ENCODE data around the gene TCF3.

The TCF3 gene

DNA sequence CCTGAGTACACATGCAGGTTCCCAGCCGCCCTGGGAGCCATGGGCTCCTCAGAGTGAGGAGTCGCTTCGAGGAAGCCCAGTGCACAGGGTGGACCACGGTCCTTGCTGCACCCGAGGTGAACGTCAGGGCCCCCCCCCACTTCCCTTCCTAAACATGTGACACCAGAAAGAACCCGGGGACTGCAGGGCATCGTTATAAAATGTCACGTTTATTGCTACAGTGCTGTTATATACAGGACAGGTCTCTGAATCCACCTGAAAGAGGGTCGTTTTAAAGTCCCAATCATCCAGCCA, 43.4 kb downstream of the TCF3 start:
- peak; percentile 39 for DNase-seq

DNA sequence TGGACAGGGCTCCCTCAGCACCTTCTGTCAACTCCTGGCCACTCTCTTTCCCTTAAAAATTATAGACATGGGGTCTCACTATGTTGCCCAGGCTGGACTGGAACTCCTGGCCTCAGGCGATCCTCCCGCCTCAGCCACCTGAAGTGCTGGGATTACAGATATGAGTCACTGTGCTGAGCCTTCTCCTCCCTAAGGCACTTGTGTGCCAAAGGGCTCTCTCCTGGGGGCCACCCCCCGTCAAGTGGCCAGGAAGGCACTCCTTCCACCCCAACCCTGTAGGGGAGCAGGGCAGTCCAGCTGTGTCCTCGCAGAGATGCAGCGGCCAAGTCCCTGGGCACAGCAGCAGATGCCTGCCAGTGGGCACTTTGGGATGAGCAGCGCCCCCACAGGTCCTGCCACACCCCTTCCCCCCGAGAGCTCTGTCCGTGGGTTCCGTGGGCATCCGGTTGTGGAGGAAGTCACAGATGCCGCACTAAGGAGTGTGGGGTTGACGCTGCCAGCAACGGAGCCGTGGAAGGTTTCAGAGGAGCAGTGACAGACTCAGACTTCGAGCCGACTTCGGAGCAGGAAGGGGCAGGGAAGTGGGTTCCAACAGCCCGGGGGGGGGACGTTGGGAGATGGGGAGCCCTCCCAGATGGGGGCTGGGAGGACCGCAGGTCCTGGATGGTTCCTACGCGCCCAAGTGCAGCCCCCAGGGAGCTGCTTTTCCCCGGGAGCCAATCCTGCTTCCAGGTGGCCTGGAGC, 43.9 kb downstream of the TCF3 start:
- peak; percentile 43 for DNase-seq

DNA sequence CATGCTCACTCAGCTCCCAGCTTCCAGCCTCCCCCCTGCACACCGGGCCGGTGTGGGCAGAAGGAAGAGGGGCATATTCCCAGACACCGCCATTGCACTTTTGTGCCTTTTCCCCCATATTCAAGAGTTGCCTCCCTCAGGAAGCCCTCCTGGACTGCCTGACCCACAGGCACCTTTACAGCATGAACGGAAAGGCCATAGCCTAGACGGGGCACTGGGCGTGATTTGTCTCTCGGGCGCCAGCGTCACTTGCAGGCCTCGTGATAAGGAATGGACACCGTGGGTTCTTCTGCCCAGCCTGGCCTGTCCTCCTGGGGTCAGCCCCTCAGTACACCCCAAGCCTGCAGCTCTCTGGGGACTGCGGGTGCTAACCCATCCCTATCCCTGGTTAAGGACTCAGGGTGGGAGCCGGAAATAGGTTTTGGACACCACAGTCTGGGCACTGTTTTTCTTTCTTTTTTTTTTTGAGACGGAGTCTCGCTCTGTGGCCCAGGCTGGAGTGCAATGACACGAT, 46.2 kb downstream of the TCF3 start:
- DNase-seq, result no peak

DNA sequence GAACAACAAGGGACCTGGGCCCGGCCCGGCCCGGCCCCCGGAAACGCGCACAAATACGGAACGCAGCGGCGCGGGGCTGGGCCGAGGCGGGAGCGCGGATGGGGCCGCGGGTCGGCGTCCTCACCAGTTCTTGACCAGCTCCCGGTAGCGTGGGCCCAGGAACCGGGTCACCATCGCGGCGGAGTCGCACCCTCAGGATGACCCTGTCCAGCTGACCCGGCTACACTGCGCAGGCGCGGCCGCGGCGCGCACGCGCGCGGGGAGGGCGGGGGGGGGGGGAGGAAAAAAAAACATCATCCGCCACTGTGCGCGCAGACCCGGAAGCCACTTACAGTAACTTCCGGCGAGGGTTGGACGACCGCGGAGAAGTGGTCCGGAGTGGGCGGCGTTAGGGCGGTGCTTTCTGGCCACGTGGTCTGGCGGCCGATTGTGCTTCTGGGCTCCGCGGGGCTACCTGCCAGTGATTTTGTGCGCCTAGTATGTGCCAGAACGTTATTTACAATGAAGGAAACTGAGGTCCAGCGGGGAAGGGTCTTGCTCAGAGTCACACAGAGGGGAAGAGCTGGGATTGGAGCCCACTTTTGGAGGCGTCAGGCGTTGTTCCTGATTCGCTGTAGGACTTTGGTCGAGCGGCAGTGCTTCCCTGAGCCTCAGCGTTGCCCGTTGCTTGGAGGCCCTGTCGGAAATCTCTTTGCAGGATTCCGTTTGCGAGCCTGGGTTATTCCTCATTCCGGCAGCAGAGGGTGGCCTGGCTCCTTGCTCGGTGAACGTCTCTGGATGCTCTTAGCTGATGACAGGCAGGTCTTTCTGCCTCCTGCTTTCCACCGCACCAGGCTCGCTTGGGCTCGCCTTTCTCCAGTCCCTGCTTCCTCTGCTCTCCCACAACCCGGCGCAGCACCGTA, 46.9 kb downstream of the TCF3 start, which contains the start of gene UQCR11:
Gene UQCR11, minus strand, starts transcription at position 227 of the 902 bp plus-strand sequence. Its CDS starts 53 bp downstream, at position 174.
- DNase-seq, result peak; percentile 96

DNA sequence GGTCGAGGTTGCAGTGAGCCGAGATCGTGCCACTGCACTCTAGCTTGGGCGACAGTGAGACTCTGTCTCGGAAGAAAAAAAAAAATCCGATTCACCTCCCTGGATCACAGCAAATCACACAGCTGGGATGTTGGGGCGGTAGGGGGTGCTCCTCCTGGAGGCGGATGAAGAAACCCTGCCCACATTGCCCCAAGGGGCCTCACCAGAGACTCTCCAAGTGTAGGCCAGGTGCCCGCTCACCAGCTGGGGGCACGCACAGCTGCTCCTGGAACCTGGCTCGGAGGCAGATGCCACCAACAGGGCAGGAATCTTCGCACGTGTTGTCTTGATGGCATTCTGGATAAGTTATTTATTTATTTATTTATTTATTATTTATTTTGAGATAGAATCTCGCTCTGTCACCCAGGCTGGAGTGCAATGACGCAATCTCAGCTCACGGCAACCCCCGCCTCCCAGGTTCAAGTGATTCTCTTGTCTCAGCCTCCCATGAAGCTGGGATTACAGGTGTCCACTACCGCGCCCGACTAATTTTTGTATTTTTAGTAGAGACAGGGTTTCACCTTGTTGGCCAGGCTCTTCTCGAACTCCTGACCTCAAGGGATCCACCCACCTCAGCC, 50.2 kb downstream of the TCF3 start:
- DNase-seq, result no peak

DNA sequence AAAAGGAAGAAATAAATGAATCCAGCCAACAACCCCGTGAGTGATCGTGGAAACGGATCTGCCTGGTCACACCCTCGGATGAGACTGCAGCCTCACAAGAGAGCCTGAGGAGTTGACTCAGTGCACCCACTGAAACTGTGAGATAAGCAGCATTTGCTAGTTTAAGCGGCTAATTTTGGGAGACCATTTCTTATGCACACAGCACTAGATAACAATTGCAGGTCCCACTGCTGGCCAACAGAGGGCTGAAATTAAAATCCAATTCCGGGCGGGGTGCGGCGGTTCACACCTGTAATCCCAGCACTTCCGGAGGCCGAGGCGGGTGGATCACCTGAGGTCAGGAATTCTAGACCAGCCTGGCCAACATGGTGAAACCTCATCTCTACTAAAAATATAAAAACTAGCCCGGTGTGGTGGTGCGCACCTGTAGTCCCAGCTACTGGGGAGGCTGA, 50.8 kb downstream of the TCF3 start:
- no peak for DNase-seq

DNA sequence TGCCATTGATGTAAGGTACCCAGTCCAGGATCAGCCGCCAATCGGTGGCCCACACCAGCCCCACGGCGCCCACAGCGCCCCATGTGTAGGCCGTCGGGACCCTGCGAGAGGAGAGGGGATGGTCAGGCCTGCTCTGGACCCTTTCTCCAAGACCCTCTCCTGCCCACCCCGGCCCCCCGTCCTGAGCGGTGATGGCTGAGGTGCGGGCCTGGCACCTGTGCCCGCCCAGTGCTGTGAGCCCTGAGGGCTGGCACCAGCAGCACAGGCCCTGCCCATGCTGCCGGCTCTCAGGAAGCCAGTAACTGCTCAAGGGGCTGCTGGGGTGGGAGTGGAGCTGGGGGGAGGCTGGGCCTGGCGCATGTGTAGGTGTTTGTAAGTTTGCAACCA, 53.0 kb downstream of the TCF3 start:
- DNase-seq, result no peak

DNA sequence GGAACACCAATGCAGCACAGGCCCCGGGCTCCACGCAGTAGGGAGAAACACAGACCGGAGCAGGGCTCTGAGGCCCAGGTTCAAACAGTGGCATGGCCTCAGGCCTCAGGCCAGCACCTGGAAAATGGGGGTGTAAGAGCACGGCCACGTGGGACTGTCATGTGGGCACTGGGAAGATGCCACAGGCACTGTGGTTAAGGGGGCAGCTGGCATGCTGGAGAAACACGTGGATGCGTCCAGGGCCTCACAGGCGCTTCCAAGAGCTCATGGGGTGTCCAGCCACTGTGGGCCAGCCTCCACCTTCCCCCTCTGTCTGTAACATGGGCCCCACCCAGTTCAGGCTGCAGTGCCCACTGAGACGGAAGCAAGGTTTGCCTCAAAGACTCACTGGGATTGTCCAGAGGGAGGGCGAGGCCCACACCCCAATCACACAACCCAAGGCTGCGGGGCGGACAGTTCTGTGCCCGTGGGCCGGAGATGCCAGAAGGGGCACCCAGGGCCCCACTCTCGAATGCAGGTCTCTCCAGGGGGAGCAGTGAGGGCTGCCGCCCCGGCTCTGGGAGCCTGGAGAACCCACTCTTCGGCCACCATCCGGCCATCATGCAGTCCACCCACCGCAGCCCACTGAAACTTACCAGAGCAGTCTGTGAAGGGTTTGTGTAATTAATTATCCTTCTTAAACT, 53.5 kb downstream of the TCF3 start:
- no peak for DNase-seq

DNA sequence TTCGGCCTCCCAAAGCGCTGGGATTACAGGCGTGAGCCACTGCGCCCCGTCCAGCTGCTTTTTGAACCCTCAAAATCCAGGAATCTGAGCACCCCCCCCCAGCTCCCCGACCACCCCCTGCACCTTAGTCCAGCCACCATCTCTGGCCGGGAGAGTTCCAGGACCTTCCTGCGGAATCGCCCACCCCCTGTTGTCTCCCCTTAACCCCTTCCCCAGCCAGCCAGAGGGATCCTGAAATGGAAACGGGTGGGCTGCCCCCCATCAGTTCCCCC, 59.0 kb downstream of the TCF3 start:
- no peak for DNase-seq

DNA sequence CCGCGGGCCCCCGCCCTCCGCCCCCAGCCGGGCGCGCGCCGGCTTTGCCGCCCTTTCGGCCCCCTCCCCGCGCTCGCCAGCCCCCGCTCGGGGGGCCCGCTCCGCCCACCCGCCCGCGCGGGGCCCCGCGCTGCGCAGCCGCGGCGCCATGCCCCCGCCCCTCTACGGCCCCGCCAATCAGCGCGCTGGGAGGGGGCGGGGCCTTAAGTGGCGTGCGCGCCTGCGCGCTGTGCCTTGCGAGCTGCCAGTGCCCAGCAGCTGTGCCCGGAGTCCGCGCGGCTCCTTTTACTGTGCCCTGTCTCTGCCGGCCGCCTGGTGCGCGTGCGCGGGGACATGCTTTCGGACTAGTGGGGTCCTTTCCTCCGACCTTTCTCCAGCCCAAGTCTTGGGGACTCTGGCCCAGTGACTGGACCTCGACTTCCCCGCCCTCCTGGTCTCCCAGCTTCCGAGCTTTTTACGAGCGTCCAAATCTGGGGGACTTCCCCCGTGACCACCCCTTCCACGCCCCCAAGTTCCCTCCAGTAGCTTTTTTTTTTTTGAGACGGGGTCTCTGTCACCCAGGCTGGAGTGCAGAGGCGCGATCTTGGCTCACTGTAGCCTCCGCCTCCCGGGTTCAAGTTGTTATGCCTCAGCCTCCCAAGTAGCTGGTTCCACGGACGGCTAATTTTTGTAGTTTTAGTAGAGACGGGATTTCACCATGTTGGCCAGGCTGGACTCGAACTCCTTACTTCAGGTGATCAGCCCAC, 59.5 kb downstream of the TCF3 start, which contains the start of gene MBD3:
Gene MBD3, minus strand, starts transcription at position 111 of the 746 bp plus-strand sequence. CDS start 234 bp downstream, outside the sequence.
- peak; percentile 88 for DNase-seq

DNA sequence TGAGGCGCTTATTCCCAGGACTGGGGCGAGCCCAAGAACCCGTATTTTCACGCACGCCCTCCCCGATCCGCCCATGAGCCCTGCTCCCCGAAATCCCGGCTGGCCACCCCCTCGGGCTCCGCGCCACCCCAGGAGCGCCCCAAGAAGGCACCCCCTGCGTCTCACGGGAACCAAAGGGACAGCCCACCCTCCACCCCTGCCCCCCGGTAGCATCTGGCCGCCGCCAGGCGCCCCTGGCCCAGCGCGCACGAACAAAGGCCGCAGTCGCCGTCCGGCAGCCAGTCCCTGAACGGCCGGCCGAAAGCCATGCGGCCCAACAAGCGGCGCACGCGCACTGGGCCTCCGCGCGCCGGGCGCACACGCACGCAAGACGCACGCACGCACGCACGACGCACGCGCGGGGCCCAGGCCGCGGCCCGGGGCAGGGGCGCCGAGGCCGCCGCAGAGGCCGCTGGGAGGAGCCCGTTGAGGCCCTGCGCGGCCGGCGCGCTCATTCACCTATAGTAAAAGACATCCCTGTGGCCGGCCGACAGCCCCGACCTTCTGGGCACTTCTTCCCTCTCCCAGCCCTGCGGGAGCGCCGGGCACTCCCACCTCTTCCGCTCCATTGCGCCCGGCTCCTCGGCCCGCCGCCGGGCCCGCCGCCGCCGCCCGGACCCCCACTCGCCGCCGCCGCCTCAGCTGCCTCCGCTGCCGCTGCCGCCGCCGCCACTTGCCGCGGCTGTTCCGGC, 60.2 kb downstream of the TCF3 start:
- peak; percentile 86 for DNase-seq

DNA sequence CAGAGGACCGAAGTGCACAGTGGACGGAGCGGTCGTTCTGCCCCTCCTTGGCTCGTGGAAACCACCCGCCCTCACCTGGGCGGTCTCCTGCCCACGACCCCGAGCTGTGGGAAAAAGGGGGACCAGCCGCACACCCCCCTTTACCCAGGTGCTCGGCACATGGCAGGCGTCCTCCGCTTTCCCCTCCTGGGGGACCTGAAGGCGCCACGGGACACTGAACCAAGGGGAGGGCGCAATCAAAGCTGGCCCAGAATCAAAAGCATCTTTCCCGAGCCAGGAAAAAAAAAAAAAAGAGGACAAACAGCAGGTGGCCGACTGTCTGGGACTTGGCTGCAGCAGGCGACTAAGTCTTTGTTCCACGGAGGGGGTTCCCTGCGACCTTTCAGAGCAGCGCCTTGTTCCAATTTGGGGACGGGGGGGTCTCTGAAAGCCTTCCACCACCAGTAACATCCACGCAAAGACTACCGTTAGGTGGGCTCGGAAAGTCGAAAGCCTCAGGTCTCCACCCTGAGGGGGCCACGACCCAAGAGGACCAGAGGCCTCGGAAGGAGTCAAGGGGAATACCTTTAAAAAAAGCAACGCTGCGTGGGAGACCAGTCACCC, 60.9 kb downstream of the TCF3 start:
- no peak for DNase-seq

DNA sequence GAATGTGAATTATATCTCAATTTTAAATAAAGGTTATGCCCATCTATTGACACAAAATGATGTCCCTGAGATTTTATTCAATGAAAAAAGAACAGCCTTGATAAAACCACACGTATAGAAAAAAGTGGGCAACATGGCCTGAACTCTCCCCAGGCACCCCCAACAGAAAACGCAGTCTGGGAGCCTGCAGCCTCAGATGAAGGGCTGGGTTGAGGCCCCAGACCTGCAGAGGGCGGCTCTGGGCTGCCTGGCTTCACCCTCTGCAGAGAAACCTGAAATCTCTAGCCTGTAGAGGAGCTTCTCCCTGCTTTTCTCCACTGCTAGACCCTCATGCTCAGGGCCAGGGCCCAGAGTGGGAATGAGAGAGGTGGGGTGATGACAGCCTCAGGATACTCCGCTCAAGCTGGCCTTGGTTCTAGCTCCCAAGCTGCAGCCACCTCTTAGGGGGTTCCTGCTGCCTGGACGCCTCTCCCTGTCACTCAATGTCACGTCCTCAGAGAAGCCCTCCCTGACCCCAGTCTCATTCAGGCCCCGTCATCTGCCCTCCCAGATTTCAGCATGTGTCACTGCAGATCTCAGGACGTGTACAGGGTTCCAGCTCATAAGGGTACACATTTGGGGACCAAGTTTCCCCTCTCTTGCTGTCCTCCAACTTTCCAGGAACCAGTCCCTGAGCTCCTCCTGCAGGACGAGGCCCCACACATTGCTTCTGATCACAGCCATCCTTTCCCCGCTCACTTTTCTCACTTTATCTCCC, 61.6 kb downstream of the TCF3 start:
- DNase-seq, result peak; percentile 58

DNA sequence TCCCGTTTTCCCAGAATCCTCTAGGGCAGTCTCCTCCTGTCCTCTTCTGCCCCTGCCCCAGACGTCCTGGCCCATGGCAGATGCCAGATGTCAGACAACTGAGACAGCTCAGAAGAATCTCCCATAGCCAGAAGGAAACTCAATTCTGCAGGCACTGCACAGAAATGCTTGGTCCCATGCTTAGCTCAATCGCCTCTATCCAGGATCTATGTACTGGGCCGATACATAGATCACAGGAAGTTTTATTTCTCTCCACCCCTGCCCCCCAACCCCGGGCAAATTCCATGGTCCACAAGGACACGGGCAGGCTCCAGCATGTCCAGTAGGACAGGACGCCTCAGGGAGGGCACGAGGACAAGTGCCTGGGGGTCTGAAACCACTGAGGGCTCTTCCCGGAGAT, 64.5 kb downstream of the TCF3 start:
- no peak for DNase-seq

DNA sequence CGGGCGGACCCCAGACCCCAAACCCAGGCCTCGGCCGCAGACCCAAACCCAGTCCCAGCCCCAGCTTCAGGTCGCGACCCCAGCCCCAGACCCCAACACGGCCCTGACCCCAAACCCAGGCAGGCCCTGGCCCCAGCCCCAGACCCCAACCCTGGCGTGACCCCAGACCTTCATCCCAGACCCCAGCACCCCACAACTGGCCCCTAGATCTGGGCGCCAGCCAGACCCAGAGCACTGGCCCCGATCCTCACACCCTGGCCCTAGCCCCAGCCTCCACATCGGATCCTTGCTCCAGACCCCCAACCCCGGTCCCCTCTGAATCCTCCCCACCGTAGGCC, 67.2 kb downstream of the TCF3 start:
- no peak for DNase-seq

DNA sequence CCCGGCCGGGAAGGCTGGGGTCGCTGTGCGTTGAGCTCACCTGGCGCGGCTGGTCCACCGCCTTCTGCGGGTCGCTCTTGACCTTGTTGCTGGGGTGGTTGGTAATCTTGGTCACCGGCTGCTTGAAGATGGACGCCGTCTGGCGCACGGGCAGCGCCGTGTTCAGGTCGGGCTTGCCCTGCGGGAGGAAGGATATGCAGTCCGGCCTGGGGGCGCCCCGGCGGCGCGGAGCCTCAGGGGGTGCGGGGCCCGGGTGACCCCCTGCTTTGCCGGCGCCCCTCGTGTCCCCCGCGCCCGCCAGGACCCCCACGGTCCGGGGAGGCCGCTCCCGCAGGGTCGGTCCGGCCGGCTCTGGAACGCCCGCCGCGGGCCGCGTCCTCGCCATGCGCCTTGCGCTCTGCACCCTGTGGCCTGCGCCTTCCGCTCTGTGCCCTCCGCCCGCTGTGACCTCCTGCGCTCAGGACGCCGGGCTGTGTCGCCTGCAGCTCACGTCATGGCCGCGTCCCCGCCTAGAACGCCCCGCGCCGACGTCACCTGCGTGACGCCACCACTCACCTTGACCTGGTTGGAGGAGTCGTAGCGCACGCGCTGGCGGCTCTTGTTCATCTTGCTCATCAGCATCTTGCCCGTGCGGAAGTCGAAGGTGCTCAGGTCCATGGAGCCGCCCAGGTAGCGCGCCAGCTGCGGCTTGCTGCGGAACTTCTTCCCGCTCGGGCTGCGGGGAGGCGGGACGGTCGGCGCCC, 67.7 kb downstream of the TCF3 start:
- DNase-seq, result no peak

DNA sequence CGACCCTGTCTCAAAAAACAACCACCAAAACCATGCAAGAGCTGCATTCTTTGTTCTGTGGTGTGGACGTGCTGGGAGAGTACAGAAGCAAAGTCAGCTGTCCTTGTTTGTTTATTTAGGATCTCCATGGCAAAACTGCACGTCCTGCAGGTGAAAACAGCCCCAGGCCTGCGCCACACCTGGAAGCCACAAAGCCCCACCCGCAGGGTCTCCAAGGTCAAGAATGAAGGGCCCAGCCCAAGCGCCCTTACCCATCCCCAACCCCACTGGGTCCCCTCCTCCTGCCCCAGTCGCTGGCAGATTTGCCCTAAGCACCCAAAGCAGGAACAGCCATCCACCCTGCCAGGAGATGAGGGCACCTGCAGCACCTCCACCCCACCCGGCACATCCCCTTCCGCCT, 70.2 kb downstream of the TCF3 start:
- no peak for DNase-seq

DNA sequence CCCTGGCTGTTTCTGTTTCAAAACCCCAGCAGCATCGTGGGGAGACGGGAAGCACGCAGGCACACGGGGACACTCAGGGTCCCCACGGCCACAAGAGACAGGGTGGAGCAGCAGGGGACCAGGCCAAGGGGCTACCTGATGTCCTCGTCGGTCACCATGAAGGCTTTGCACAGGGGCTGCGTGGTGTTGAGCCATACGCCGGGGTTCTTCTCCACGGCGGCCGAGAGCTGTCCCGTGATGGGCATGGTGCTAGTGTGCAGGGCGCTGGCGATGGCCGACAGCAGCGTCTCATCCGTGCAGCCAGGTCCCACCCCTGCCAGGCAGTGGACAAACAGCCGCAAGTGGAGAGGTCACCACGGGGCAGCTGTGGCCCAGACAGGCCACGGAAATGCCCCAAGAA, 71.5 kb downstream of the TCF3 start:
- no peak for DNase-seq

DNA sequence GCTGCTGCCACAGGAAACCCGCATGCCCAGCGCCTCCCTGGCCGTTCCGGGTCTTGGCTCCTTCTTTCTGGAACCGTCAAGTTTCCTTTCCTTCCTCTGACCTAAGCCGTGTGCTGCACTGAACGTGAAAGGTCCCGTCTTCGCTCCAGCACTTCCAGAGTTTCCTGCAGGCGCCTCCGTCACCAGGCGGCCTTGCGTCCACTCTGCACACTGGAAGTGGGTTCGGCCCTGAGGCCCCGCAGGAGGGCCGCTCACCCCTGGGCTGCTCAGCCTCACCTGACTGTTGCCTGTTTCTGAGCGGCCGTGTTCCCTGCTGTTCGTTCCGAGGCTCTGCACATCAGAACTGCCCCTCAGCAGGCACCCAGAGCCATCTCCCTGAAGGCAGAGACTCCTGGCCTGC, 72.0 kb downstream of the TCF3 start:
- no peak for DNase-seq

DNA sequence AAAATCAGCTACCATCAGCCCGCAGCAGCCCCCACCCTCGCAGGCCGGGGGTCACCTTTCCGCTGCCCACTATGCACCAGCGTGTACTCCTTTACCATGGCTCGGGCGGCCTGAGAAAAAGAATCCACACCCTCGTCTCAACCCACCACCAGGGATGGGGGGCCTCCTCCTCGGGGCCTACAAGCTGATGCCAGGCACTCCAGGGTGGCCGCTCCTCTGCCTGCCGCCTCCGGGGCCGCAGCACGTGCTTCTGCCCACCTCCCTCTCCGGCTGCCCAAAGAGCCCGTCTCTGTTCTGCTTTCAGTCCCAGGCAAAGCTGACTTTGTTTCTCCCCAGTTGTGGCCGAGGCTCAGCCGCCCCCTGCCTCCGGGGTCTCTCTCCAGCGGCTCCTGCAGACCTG, 73.2 kb downstream of the TCF3 start:
- DNase-seq, result no peak

Measured in stimulated activated CD8-positive, alpha-beta memory T cell treated with anti-CD3 and anti-CD28 coated beads, Interleukin-4, amount 100 ng/mL, for 48 hours (primary cell).